ENCODE data around the gene FCGR3A.
"Not testable (repeated sequence)": the region's sequence is repeated elsewhere in the genome, so short reads cannot be mapped to it uniquely, and the experiment has no call there.

GRCh38 chr1:161562441-161562840, 12.8 kb upstream of the FCGR3A start:
- not testable (repeated sequence) for TF ChIP-seq CTCF, POLR2A (IDR thresholded peaks at IDR 0.05)
